TTC549 (cell line): ENCODE results near the gene PLA2G2C.
"Not testable (repeated sequence)": the region's sequence is repeated elsewhere in the genome, so short reads cannot be mapped to it uniquely, and the experiment has no call there.

Experiments
- FAIRE-seq: peaks from 2 replicates; lab custom pipeline; 2012; peaks lifted over from hg19 to GRCh38; lab: Jason Lieb, UNC

PLA2G2C gene

DNA sequence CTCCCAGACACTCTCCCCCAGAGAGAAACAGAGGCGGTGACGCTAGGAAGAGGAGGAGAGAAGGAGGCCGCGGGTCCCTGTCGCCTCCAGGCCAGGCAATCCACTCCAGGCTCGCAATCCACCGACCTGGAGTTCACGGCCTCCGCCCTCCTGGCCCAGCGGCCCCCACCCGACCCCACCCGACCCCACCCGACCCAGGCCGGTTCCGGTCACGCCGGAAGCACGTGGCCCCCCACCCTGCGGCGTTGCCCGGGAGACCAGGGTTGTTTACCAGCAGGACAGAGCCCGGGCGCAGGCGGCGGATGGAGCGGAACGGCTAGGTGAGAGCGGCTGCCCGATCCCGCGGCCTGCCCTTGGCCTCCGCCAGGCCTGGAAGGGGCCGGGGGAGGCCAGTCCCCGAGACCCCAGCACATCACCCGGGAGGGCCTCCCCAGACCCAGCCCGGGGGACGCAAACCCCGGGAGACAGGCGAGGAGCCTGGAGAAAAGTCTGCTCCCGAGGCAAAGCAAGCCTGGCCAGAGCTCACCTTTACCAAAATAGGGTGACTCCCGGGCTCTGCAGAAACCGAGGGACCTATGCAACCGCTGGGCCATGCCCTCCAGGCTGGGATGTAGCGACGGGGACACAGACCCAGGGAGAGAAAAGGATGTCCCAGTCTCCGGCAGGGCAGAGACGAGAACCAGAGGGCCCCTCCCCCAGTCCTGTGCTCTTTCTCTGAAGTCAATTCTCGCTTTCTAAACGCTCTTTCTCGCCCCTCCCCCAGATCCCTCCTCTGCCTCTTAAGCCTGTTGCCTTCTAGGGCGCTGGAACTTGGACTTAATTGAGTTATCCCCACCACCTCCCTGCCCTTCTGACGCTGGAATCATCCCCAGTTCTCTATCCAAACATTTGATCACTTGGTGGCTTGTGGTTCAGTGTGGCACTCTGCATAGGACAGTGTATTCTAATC, at the start of gene PLA2G2C, which contains the start of gene UBXN10:
Gene PLA2G2C (minus strand): TSS at position 685 of the 949 bp plus-strand sequence. CDS start 9,155 bp downstream, outside the sequence.
Gene UBXN10 (plus strand): TSS at position 263 of the 949 bp plus-strand sequence. CDS start 4,466 bp downstream, outside the sequence.
- FAIRE-seq: no peak

- no peak for FAIRE-seq
These were observed 48.6 kb upstream of the PLA2G2C start for GRCh38 chr1:20234788-20235535.

DNA sequence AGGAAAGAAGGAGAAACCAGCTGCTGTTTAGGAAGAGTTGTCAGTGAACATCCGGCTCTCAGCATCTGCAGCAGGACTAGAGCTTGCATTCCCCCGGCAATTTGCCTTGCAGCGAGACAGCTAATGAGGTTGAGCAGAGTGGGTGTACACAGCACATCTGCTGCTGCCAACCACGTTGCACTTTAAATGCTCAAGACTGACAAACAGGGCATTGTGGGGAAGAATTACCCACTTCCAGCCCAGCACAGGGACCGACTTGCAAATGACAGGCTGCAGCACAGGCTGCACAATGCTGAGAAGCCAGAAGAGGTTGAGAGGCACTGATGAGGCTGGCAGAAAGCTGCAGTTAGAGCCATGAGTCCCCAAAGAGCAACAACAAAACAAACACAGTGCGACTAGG, 47.5 kb upstream of the PLA2G2C start:
- FAIRE-seq: no peak

- no peak for FAIRE-seq
These were observed 47.1 kb upstream of the PLA2G2C start for GRCh38 chr1:20233394-20233793.

- FAIRE-seq: not testable (repeated sequence)
These were observed 46.2 kb upstream of the PLA2G2C start for GRCh38 chr1:20232564-20232963.

- no peak for FAIRE-seq
These were observed 42.9 kb upstream of the PLA2G2C start for GRCh38 chr1:20229171-20229570.

DNA sequence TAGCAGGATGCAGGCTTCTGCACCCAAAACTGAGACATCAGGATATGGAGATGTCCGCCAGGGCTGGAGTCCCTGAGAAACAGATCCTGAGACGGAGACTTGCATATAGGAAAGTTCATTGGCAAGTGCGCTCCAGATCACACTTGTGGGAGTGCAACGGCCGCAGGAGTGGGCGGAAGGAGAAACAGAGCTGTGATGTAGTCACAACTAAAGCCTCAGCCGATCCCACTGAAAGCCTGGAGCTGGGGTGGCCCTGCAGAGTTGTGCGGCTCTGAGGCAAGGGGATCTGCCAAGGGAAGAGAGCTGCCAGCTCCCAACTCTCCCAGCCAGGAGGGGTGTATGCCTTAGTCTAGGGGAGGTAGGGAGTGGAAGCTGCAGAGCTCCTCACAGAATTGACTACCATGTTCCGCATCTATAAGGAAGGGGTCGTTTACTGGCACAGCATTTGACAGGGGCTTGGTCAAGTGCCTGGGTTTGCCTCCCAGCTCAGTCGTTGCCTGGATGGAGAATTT, 42.1 kb upstream of the PLA2G2C start:
- FAIRE-seq: no peak

- FAIRE-seq: no peak
These were observed 41.4 kb upstream of the PLA2G2C start for GRCh38 chr1:20227704-20228103.

DNA sequence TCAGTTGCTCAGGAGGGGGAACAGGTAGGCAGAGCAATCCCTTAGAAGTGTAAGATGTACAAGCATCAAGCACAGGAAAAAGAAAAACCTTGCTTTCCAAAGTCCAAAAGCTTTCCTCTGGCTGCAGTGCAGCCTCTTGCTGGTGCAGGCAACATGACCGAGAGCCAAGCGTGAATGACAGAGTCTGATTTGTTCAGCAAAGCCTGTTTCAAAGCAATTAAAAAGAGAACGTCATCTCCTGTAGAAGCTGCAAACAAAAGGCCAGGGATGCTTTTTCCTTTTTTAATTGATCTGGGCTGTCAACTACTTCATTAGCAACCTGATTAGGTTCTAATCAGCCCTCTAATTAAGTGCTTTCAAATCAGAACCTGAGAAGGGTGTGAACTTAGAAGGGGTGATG, 38.2 kb upstream of the PLA2G2C start:
- FAIRE-seq: no peak

GRCh38 chr1:20223551-20224419, 37.5 kb upstream of the PLA2G2C start:
- no peak for FAIRE-seq

DNA sequence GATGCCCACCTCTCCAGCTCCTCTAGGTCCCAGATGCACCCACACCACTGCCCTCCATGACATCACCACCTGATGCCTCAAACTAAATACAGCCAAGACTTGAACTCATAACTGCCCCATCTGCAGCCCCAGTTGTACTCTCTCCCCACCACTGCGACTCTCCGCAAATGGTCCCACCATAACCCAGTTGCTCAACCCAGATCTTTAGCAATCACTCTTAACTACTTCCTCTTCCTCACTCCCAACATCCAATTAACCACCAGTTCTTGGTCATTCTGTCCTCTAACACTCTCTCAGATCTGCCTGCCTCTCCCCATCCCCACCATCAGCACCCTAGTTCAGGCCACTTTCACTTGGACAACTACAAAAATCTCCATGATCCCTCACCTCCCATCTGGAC, 36.8 kb upstream of the PLA2G2C start:
- FAIRE-seq: no peak

DNA sequence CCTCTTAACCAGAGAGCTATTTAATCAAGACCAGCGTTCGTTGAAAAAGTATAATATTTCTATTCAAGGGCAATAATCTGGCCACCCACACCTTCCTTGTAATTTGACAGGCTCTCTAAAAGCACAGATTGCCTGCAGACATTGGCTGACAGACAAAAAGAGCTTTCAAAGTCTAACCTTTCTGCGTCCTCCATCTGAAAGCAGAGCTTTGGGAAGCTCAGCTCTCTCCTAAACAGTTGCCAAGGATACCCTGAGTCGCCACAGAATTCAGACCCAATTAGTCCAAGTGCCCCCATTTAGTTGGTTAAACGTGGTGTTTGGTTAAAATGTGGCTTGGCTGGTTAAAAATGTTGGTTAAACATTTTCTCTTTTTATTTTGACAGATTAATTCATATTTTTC, 33.7 kb upstream of the PLA2G2C start:
- FAIRE-seq: no peak

DNA sequence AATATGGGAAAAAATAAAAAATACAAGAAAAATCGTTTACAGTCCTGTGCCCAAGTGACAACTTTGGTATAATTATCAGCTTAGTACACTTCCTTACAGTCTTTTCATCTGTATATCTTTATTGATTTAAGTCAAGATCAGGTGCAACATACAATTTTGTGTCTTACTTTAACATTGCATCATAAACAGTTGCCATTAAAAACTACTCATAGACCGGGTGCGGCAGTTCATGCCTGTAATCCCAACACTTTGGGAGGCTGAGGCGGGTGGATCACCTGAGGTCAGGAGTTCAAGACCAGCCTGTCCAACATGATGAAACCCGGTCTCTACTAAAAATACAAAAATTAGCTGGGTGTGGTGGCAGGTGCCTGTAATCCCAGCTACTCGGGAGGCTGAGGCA, 32.7 kb upstream of the PLA2G2C start:
- not testable (repeated sequence) for FAIRE-seq

DNA sequence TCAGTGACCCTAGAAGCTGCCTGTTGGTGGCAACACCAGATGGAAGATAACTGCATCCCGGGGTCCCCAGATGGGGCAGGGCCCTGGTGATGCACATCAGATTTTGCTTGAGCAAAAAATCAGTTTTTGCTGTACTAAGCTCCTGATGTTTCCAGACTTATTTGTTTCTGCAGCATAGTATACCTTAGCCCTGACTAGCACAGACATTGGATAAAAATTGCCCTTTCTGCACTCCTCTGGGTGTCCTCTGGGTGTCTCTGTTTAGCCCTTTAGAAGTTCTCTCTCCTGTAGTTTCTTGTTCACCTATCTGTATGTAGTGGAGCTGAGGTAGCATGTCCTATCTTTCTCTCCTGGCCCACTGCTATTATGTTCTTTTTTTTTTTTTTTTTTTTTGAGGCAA, 30.3 kb upstream of the PLA2G2C start:
- FAIRE-seq: no peak

DNA sequence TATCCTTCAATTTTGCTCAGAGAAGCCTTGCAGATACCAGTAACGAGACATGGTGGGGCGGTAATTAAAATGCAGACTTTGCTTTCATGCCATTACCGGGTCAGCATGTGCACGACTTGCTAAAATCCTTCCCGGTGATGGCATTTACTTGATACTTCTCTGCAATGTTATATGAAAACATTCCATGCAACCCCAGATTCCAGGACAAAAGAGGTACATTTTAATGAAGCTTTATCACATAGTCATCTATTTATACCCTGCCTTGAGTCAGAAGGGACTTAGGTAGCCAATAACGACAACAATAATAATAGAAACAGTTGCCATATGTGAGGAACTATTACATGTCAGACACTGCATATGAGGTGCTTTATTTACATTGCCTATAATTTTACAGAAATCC, 29.4 kb upstream of the PLA2G2C start:
- FAIRE-seq: no peak

- FAIRE-seq: no peak
These were observed 26.5 kb upstream of the PLA2G2C start for GRCh38 chr1:20212685-20213331.

GRCh38 chr1:20212085-20212684, 25.9 kb upstream of the PLA2G2C start:
- no peak for FAIRE-seq

DNA sequence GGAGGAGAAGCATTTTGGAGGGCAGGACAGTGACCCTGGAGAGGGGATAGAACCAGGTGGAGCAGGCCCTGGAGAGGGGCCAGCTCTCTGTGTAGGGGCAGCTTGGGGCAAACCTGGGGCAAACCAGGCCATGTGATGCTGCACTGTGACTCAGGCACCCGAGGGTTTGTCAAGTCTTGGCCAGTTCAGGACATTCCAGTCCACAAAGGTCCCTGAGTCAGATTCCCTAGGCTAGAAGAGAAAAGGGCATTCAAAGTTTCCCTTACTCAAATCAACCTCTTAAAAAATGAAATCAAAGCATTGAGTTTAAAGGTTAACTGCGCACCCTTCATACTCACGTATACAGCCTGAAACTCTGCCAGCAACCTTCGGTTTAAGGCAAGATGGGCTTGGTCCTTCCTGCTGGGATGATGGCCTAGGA, 25.2 kb upstream of the PLA2G2C start:
- no peak for FAIRE-seq

DNA sequence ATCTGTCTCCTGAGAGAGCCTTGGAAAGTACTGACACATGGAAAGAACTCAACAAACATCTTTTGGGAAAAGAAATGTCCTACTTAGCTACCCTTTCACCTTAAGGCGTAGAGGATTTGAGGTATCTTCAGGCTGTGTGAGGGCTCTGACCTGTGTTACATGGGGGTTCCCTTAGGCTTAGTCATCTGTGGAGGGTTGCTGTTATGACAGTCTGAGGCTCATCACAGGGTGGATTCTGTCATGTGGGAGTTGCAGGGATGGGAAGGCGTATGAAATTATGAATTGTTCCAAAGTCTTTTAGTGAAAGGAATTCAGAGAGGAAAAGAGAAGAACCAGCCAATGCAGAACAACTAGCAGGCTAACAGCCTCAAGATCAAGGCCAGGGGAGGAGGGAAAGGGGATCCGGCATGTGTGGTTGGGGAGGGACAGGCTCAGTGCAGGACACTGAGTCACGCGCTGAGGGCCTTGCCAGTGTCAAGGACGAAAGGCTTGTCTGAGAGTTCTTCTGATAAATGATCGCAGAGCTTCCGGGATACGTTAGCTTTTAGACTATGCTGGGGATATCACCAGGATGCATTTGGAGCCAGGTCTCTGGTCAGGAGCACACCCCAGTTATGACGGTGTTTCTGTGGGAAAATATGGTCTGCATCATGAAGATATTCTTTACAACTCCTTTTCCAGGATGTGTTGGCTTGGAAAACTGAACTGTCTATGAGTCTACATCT, 24.6 kb upstream of the PLA2G2C start:
- FAIRE-seq: no peak

DNA sequence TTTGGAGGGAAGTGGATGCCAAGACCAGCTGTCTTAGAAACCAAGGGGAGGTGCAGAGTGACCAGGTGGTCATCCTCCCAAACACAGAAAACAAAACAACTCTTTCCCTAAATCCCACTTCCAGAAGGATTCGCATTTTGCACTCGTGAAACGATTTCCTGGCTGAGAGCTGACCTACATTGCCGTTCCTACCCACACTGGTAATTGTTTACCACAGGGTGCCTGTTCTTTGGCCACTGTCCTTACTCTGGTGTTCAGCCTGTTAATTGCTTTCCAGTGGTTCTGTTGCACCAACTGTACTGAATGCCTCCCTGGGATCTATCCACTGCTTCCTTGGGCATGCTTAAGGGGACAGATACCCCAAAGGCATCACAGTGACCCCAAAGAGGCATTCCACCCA, 23.2 kb upstream of the PLA2G2C start:
- FAIRE-seq: no peak
